HG03139 (cell line): Measurements from ENCODE around the gene RBM6.
"Not testable (repeated sequence)": the region's sequence is repeated elsewhere in the genome, so short reads cannot be mapped to it uniquely, and the experiment has no call there.

ENCODE experiments used
- ATAC-seq: cut with Tn5 transposase; IDR thresholded peaks from one replicate; pipeline ENCODE4 v1.9.1; 2021; ENCODE audit not compliant: unreplicated experiment

RBM6 gene

DNA sequence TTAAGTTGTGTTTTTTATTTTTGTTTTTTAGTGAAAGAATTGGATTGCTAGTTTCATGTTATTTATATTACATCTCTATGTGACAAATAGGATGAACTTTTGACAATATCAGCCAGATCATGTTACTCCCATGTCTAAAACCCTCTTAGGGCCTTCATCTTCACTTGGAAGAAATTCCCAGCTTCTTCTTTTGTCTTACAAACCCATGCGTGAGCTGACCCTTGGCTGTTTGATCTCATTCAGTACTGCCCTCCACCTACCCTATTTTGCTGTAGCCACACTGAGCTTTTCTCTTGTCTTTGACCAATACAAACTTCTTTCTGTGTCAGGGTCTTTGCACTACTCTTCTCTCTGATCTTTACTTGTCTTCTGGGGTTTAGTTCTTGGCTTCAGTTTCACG is 37.0 kb downstream of the RBM6 start:
- no peak for ATAC-seq

DNA sequence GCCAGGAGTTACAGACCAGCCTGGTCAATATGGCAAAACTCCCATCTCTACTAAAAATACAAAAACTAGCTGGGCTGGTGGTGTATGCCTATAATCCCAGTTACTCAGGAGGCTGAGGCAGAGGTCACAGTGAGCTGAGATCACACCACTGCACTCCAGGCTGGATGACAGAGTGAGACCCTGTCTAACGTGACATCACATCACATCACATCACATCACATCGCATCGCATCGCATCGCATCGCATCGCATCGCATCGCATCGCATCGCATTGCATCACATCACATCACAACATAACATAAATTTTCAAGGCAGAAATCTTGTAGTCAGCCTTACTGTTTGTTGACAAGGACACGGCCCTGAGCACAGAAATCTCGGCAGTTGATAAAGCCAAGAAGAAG is 44.4 kb downstream of the RBM6 start:
- ATAC-seq = no peak

DNA sequence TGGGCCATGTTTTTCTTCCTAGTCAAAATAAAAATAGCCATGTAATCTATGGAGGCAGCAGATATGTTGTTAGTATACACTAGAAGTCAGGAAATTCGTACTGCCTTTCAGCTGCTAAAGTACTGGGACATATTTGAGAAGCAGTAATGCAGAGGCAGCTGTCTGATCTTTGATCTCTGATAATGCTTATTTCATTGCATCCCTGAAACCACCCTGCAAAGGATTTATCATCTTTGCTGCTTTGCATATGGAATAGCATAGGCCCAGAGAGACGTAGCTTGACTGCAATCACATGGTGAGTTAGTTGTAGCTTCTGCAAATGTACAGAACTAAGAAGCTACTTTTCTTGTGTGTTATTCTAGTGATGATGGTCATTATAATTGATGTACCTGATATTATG is 52.4 kb downstream of the RBM6 start:
- ATAC-seq = no peak

DNA sequence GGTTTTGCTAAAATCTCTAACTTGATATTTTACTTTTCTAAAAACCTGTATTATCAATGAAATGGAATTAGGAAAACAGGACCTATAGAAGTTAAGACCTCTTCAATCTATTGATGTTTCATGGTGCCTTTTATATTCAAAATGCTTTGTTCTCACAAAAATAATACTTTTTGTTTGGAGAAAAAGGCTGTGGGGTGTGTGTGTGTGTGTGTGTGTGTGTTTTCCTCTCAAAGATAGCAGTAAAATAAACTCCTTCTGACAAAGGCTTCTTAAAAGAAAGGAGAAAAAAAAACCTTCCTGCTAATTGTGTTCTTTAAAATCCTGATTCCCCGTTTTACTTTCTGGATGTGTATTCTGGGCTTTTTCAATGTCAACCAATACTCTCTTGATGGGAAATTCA is 54.5 kb downstream of the RBM6 start:
- ATAC-seq = no peak

DNA sequence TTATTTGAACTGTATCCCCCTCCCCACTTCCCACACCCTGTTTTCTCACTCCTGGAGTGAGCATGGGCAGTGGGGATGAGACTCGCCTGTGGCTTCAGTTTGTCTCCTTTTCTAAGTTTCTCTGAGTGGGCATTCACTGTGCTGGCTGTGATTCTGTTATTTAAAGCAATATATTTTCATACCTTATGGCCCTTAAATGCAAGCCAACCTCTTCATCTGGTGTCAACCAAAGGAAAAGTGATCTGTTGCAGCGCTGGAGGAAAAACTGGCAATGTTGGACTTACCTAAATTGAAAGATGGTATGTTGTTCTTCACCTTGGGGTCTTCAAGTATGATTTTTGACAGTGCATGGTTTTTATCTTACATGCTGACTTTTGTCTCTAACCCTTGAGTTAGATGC is 56.1 kb downstream of the RBM6 start:
- ATAC-seq = no peak

DNA sequence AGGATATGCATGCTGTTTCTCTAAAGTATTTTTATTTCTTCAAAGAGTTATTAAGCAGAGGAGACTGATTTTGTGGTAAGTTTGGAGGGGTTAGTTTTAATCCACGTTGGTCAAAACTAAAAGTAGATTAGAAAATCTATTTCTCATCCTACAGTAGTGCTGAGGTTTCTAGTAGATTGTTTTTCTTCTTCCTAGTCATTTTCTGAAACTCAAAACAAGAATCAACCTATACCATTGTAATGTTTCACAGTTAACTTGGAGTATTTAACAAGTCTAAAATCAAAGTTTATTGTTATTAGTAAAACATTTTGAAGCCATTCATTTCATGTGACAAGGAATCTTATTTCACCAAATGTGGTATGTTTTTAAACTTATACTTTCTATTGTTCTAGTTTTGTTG is 57.9 kb downstream of the RBM6 start:
- no peak for ATAC-seq

DNA sequence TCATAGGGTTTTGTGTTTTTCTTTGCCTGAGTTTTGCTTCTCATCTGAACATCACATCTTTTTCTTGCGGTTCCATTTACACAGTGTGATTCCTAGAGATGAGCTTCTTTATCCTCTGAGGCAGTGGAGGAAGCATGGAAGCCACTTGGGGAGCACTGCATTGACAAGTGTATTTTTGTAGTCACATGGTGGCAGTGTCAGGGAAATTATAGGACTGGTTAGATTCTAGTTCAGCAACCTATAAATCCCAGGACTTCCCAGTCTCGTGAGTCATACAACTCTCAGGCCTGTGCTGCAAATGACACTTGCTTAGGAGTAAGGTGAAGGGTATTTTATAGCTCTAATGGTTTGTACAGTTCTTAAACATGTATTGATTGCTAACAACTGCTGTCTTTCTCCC is 58.4 kb downstream of the RBM6 start:
- ATAC-seq = no peak

DNA sequence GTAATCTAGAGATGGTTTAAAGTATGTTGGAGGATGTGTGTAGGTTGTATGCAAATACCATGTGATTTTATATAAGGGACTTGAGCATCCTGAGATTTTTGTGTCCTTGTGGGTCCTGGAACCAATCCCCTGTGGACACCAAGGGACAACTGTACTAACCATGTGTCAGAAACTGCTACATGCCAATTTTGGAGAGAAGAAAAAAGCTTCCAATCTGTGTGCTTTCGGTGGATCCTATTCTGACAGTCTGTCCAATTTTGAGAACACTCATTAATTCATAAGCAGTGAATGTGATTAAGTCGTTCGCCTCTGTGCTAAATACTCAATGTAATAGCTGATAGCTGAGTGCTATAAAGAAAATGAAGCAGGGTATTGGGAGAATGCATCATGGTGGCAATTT is 61.6 kb downstream of the RBM6 start:
- ATAC-seq = no peak

DNA sequence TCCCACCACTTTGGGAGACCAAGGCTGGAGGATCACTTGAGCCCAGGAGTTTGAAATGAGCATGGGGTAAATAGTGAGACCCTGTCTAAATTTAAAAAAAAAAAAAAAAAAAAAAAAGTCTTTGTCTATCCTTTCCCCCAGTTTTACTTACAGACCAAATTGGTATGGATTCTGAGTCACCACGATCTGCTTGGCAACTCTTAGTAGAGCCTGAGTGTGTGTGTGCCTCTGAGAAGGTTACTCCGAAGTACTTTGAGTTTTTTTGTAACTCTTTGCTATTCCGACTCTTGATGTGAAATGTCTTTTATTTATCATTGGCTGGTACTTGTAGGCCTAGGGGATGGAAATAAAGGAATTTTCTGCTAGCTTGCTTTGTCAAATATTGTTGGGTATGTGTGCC is 63.3 kb downstream of the RBM6 start:
- no peak for ATAC-seq

DNA sequence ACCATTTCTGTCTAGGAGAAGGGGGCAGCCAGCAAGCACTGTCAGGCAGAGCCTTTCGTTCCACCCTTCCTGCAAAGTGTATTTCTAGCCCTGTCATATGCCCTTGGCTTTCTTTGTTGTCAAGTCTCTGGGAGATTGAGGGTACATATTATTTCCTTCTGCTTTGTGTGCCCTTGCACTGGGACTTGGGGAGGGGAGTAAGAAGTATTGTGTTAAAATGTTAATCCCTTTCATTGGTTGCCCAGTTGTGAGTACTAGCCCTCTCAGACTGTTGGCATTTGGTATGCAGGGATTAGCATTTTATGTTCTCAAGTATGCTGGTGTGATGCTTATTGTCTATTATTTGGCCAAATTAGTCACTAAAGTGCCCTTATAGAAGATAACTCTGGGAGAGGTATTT is 63.9 kb downstream of the RBM6 start:
- no peak for ATAC-seq

DNA sequence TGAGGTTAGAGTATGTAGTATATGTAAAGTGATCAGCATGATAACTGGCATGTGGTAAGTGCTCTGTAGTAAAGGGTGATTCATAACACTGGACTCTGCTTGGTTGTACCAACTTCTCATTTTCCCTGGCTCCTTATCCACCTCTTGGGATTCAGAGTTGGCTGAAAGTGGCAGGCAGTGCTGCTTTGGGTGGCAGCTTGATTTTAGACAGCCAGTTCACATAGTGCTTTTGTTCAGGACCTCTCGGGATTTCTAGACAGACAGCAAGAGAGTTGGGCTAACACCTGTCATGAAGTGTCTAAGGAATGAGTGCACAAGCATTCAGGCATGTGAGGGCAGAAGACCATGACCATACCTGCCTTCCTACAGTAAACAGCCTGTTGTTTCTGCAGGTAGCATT is 69.0 kb downstream of the RBM6 start:
- ATAC-seq = no peak

DNA sequence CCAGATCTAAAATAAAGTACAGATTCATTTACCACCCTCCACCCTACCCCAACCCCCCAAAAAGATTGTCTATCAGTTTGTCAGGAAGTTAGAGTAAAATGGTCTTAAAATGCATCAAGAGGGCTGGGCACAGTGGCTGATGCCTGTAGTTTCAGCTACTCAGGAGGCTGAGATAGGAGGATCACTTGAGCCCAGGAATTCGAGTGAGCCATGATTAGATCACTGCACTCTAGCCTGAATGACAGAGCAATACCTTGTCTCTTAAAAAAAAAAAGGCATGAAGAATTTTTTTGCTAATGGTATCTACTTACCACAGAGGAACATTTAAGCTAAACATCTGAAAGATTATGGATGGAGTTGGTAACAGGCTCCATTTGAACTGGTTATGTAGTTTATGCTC is 71.0 kb downstream of the RBM6 start:
- ATAC-seq = no peak

DNA sequence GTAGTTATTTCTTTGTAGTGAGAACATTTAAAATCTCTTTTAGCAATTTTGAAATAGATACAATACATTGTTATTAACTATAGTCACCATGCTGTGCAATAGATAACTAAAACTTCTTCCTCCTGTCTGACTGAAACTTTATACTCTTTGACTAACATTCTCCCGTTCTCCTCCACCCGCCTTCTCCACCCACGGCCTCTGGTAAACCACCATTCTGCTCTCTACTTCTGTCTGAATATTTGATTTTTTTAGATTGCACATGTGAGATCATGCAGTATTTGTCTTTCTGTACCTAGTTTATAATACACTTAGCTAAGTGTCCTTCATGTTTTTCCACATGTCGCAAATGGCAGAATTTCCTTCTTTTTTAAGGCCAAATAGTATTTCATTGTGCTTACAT is 76.0 kb downstream of the RBM6 start:
- ATAC-seq = no peak

DNA sequence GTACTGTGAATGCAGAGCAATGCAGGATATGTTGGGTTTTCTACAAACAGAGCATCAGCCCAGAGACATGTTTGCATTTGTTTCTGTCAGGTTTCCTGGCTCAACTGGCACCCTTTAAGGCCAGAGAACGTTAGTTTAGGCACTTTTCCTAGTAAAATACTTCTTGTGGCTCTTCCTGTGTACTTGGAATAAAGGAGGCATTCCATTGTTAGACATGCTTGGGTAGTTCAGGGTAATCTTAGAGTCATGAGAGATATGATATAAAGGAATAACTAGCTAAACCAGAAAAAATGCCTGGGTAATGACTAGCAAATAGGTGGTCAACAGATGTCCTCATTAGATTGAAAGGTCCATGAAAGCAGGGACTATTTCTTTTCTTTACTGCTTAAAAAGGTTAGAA is 88.4 kb downstream of the RBM6 start:
- no peak for ATAC-seq

DNA sequence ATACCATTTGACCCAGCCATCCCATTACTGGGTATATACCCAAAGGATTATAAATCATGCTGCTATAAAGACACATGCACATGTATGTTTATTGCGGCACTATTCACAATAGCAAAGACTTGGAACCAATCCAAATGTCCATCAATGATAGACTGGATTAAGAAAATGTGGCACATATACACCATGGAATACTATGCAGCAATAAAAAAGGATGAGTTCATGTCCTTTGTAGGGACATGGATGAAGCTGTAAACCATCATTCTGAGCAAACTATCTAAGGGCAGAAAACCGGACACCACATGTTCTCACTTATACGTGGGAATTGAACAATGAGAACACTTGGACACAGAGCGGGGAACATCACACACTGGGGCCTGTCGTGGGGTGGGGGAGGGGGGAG is 91.3 kb downstream of the RBM6 start:
- ATAC-seq = not testable (repeated sequence)

DNA sequence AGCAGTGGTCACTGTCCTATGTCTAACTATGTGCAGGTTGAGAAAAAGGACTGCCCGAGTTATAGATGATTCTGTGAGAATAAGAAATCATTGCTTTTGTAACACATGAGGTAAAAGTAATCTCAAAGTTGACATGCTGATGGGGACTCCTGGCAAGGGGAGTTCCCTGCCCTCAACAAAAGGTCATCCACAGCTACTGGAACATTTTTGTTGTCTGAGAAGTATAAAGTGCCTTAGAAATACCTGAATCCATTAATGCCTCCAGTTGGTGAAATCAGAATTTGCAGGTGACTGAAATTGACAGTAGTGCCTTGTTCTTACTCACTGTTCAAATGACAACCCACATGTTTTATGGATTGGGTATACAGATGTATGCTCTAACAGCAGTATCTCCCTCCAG is 105.0 kb downstream of the RBM6 start:
- ATAC-seq = no peak

DNA sequence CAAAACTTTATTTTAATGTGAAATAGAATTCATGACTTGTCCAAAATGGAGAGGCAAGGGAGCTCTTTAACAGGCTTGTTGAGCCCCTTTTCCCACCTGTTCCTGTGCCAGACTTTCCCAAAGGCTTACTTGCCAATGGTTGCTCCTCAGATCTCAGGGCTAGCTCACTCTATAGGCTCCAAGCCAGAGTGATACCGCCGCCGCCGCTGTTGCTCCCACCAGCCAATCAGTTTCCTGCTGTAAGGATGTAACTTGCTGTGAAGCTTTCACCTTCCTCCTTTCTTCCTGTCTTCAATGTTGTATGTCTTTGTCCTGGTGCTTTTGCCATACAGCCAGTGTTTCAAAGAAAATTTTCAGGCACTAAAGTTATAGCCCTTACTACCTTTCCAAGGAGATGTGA is 107.5 kb downstream of the RBM6 start:
- no peak for ATAC-seq

DNA sequence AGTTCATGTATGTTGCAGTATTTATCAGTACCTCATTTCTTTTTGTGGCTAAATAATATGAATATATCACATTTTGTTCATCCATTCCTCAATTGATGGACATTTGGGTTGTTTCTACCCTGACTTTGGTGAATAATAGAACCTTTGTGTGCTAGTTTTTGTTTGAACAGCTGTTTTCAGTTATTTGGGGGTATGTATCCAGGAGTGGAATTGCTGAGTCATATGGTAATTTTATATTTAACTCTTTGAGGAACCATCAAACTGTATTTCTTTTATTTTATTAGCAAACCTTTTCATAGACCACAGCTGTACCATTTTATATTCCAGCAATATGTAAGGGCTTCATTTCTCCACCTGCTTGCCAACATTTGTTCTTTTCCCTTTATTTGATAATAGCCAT is 110.4 kb downstream of the RBM6 start:
- no peak for ATAC-seq

DNA sequence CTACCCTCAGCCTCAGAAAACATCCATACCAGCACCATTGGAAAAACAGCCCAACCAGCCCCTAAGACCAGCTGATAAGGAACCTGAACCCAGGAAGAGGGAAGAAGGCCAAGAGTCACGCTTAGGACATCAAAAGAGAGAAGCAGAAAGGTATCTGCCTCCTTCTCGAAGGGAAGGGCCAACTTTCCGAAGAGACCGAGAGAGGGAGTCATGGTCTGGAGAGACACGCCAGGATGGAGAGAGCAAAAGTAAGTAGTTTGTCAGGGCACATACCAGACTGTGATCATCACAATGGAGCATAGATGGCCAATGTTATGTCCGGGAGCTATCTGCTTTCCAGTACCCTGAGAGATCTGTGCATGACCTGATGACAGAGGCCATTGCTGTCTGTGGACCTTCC is 117.8 kb downstream of the RBM6 start:
- no peak for ATAC-seq

DNA sequence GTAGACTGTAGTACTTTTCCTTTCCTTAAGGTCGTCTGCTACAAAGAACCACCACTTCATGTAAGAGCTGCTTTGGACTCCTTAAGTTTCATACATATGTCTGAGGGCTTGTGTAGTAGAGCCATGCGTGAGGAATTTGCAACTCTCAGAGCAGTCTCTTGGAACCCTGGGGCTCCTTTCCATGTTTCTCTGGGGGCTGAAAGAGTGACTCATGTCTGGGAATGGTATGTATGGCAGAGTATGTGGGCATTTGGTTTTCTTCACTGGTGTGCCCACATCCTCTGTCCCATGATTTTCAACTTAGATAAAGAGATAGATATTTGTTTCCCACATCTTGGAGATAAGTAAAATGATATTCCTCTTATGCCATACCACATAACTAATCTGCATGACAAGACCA is 128.2 kb downstream of the RBM6 start:
- no peak for ATAC-seq

DNA sequence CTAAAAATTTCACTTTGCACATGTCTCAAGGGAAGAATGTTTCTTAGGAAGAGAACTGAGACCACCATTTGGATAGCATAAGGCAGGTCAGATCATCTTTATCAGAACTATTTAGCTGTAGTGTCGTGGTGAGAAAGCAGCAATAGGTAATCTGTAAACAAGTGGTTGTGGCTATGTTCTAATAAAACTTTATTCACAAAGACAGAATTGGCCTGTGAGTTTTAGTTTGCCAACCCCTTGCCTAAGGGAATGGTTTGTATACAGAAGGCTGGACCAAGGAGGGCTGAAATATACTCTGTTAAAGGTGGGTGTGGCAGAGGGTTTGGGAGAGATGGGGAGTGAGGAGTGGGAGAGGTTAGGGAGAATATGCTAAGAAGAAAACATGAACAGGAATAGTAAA is 138.1 kb downstream of the RBM6 start:
- no peak for ATAC-seq

DNA sequence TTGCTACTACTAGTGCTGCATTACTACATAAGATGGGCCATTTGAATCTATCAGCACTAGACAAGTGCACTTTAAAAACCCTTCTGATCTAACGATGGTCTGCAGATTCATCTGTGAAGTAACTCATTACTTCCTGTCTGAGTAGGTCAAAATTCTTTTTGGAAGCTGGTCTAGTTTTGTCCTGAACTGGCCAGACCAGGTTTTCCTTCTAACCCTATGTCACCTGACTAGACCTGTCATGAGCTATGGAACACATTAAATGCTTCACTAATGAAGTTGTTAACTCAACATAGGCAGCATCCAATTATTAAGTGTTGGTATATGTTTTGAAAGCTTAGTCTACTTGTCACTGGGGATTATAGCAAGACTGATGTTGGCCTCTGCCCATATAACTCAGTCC is 138.7 kb downstream of the RBM6 start:
- ATAC-seq = no peak

DNA sequence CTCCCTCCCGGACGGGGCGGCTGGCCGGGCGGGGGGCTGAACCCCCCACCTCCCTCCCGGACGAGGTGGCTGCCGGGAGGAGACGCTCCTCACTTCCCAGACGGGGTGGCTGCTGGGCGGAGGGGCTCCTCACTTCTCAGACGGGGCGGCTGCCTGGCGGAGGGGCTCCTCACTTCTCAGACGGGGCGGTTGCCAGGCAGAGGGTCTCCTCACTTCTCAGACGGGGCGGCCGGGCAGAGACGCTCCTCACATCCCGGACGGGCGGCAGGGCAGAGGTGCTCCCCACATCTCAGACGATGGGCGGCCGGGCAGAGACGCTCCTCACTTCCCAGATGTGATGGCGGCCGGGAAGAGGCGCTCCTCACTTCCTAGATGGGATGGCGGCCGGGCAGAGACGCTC is 145.0 kb downstream of the RBM6 start:
- not testable (repeated sequence) for ATAC-seq
